ES-I3 (cell line): ENCODE results near the gene CYP2A6.
A peak's percentile ranks its signal among the peaks of the same experiment; 100 is the strongest.
"Not testable (repeated sequence)": the region's sequence is repeated elsewhere in the genome, so short reads cannot be mapped to it uniquely, and the experiment has no call there.

ENCODE experiments used
- H3K36me3 ChIP-seq: 2 replicates; pipeline ENCODE4 v1.6.1; 2013; ENCODE audit warnings: mild to moderate bottlenecking, low read length, control low read depth, moderate library complexity; ENCODE audit not compliant: insufficient read depth
- H3K4me1 ChIP-seq: 2 replicates; pipeline ENCODE4 v1.6.1; 2013; ENCODE audit warnings: mild to moderate bottlenecking, control low read depth, low read length; ENCODE audit not compliant: insufficient read depth
- H3K9ac ChIP-seq: 2 replicates; pipeline ENCODE4 v1.6.1; 2013; ENCODE audit warnings: low read depth, mild to moderate bottlenecking, low read length, moderate library complexity
- H3K9me3 ChIP-seq: 2 replicates; pipeline ENCODE4 v1.6.1; 2013; ENCODE audit warnings: mild to moderate bottlenecking, low read length, moderate library complexity; ENCODE audit not compliant: control insufficient read depth, insufficient read depth

Gene CYP2A6

DNA sequence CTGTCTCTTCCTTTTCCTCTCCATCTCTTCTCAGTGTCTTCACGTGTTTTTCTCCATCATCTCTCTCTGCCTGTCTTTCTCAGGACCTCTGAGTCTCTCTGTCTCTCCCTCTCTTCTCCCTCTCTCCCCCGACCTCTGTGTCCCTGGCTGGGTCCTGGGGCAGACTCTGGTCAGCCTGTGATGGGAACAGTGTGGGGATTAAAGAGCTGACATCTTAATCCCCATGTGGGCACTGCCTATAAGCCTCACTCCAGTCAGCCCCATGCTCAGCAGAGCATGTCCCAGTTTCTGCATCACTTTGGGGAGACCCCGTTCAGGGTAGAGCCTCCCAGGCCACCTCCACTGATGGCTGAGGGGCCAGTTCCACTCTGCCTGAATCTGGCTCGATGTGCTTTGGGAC lies 35.0 kb downstream of the CYP2A6 start:
- no peaks in the 10 kb centered on the region for H3K36me3 ChIP-seq

DNA sequence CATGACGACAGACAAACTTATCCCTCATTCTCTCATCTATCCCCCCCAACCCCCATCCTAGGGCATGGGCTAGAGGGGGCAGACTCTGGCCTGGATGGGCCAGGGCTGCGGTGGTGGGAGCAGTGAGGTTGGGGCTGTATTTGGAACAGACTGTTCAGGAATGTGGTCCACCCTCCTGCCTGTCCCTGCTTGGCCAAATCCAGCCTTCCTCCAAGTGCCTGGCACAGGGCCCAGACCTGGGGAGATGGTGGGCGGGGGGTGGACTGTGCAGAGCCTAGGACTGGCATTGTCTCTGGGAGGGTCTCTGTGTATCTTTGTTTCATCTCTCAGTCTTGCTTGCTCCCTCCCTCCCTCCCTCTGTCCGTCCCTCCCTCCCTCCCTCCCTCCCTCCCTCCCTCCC lies 37.1 kb downstream of the CYP2A6 start:
- Histone ChIP-seq H3K36me3 (no peaks in the 10 kb centered on the region), H3K4me1 (peaks cover 20% of the 10 kb centered on the region), H3K9me3 (no peaks in the 10 kb centered on the region), H3K9ac (no peak overlapping the region)

More for the DNA sequence above, 35.0 kb downstream of the CYP2A6 start:
- Histone ChIP-seq H3K9me3 (no peaks in the 10 kb centered on the region), H3K9ac (no peak overlapping the region), H3K4me1 (peaks cover 16% of the 10 kb centered on the region)

DNA sequence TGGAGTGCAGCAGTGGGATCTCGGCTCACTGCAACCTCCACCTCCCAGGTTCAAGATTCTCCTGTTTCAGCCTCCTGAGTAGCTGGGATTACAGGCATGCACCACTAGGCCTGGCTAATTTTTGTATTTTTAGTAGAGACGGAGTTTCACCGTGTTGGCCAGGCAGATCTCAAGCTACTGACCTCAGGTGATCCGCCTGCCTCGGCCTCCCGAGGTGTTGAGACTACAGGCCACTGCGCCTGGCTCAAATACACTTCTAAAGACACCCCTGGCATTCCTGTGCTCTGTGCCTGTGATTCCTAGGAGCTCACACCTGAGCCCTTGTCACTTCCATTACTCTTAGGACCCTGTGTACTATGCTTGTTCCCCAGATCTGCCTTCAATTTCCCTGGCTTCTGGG lies 37.7 kb downstream of the CYP2A6 start:
- H3K9me3 ChIP-seq, H3K9ac ChIP-seq, H3K36me3 ChIP-seq: not testable (repeated sequence)
- peaks cover 20% of the 10 kb centered on the region for H3K4me1 ChIP-seq

DNA sequence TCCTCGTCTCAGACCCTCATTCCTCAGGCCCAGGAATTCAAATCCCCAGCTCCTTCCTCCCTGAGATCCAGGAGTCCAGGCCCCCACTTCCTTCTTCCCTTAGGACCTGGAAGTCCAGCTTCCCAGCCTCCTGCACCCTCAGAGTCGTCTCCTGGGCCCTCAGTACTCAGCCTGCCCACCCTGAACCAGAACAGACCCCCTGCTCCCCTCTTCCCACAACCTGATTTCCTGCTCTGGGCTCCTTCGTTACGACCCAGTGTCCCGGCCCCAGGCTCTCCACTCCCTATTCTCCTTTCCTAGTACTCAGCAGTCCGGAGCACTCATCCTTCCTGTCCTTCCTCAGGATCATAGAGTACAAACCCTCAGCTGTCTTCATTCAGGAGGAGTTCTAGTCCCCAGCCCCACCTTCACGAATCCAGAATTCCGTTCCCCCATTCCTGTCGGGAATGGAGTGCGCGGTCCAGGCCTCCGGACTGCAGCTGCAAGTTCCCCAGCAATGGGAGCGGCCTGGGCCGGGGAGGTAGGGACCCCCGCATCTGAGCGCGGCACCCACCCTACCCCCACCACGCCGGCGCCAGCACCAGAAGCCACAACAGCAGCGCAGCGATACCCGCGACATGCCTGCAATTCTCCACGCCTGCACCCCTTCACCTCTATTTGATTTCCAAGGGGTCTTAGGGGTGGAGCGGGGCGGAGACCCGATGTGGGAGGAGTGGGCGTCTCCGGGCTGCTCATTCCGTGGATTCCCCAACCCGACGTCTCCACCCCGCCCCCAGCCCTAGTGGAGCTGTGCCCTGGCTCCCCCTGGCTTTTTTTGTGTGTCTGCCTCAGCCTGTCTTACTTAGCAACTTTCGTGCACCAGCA lies 38.5 kb downstream of the CYP2A6 start:
- peak overlapping the region; percentile 63; the same call in 1 of the 2 replicates for H3K9ac ChIP-seq

DNA sequence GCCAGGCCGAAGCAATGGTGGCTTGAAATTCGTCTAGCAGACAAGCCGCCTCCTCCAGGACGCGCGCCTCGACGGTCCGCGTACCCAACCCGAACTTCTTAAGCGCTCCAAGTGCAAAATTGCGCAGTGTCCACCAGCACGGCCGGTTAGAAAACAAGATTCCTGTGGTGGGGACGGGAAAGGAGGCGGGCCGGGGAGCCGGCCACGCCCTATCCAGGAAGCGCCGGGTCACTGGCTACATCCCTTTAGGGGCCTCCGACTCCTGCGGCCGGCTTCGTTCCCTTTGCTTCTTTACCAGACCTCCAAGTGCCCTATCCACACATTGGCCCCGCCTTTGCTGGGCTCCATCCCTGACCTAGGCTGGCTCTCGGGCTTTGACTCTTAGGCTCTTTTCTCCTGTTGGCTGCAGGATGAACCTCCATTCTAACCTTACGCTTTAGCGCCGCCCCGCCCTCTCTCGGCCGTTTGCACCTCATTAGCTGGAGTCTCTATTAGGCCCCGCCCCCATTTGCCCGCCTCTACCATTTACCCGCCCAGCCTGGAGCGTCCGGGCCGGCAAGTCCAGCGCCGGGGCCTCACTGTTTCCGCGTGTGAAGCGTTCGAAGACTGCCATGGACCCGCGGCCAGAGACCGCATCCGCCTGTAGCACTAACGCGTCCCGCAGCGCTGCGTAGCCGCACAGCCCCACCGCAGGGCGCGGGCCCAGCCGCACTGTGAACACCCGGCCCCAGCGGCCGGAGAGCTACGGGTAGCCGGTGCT lies 39.4 kb downstream of the CYP2A6 start:
- Histone ChIP-seq H3K4me1 (peaks cover 28% of the 10 kb centered on the region), H3K9ac (peak overlapping the region; percentile 63)
- not testable (repeated sequence) for H3K36me3 ChIP-seq, H3K9me3 ChIP-seq

More for the DNA sequence above, 38.5 kb downstream of the CYP2A6 start:
- Histone ChIP-seq H3K9me3 (no peaks in the 10 kb centered on the region), H3K36me3 (no peaks in the 10 kb centered on the region), H3K4me1 (peaks cover 26% of the 10 kb centered on the region)

DNA sequence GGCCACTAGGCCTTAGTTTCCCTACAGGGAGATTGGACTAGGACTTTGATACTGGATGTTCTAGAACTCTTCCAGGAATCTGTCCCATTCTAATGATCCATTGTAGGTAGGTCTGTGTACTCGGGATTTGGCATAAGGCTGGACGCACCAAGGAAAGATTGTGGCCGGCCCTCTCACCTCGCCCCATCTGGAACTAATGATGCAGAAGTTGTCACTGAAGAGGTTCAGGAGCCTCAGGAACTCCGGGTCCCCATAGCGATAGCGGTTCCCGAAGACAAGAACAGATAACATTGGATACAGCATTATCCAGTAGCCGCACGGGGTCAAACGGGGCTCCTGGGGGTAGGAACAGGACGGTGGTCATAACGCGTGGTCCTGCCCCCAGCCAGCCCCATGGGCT lies 40.1 kb downstream of the CYP2A6 start:
- Histone ChIP-seq H3K9me3 (no peaks in the 10 kb centered on the region), H3K9ac (peak overlapping the region; percentile 63; the same call in 1 of the 2 replicates), H3K4me1 (peaks cover 32% of the 10 kb centered on the region), H3K36me3 (no peaks in the 10 kb centered on the region)

GRCh38 chr19:40809358-40810086 lies 40.7 kb downstream of the CYP2A6 start:
- Histone ChIP-seq H3K36me3 (no peaks in the 10 kb centered on the region), H3K4me1 (peaks cover 32% of the 10 kb centered on the region), H3K9ac (0 out of 2 replicates have a peak overlapping the region, but pooled peaks have one; percentile 63), H3K9me3 (no peaks in the 10 kb centered on the region)

DNA sequence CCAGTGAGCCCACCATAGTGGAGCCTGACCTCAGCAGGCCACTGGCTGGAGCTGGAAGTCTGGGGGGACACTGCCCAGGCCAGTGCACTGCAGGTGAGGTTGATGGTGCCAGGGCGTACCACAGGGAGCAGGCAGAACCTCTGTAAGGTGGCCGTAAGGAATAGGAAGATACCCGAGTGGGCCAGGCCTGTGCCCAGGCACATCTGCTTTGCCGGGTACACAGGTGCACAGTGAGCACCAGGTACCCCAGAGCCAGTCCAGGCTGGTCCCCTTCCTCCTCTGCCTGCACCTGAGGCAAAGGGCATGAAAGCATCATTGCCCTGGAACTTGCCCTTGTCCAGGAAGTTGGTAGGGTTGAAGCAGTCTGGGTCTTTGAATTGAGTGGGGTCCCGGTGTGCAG lies 41.8 kb downstream of the CYP2A6 start:
- no peaks in the 10 kb centered on the region for H3K9me3 ChIP-seq
- no peaks in the 10 kb centered on the region for H3K36me3 ChIP-seq
- H3K4me1 ChIP-seq: peaks cover 34% of the 10 kb centered on the region
- no peak overlapping the region for H3K9ac ChIP-seq

DNA sequence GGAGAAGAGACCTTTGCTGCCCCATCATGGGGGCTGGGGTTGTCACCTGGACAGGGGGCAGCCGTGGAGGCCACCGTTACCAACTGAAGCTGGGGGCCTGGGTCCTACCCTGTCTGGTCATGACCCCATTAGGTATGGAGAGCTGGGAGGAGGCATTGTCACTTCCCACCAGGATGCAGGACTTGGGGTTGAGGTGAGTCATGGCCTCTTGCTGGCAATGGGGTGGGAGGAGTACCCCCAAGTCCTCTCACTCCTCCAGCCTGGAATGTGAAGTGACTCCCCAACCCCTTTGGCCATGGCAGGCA lies 42.3 kb downstream of the CYP2A6 start:
- no peak overlapping the region for H3K9ac ChIP-seq
- no peaks in the 10 kb centered on the region for H3K9me3 ChIP-seq
- no peaks in the 10 kb centered on the region for H3K36me3 ChIP-seq
- peaks cover 37% of the 10 kb centered on the region for H3K4me1 ChIP-seq

GRCh38 chr19:40807147-40808020 lies 42.9 kb downstream of the CYP2A6 start:
- H3K9me3 ChIP-seq: no peaks in the 10 kb centered on the region
- peaks cover 37% of the 10 kb centered on the region for H3K4me1 ChIP-seq
- no peak overlapping the region for H3K9ac ChIP-seq
- H3K36me3 ChIP-seq: no peaks in the 10 kb centered on the region

GRCh38 chr19:40806423-40807146 lies 43.7 kb downstream of the CYP2A6 start:
- H3K36me3 ChIP-seq: no peaks in the 10 kb centered on the region
- H3K9ac ChIP-seq: peak overlapping the region; percentile 11; the same call in 1 of the 2 replicates
- H3K9me3 ChIP-seq: no peaks in the 10 kb centered on the region
- peaks cover 35% of the 10 kb centered on the region for H3K4me1 ChIP-seq

DNA sequence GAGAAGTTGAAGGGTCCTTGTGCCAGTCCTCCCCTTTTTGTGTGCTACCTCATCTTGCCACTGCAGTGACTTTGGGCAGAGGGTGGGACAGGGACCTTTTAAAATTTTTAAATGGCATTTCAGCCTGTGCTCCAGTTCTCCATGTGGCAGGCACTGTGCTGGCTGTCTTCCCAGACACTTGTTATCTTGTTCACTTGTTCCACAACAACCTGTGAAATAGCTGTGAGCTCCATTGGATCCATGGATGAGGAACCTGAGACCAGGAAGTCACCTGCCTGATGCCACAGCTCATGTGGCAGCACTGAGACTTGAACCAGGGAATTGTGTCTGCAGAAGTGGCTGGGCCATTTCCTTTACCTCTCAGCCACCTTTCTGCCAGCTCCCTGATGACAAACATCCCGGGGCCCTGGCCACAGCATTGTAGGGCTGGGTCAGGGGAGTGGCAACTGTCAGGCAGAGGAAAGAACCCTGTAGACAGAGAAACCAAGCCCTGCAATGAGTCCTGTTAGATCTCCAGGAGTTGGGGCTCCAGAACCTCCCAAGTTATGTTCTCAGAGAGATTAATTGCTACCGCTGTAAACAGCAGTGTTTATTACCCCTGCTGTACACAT lies 44.9 kb downstream of the CYP2A6 start:
- peaks cover 35% of the 10 kb centered on the region for H3K4me1 ChIP-seq
- H3K9me3 ChIP-seq: no peaks in the 10 kb centered on the region
- no peak overlapping the region for H3K9ac ChIP-seq
- H3K36me3 ChIP-seq: no peaks in the 10 kb centered on the region; the same call in 1 of the 2 replicates

DNA sequence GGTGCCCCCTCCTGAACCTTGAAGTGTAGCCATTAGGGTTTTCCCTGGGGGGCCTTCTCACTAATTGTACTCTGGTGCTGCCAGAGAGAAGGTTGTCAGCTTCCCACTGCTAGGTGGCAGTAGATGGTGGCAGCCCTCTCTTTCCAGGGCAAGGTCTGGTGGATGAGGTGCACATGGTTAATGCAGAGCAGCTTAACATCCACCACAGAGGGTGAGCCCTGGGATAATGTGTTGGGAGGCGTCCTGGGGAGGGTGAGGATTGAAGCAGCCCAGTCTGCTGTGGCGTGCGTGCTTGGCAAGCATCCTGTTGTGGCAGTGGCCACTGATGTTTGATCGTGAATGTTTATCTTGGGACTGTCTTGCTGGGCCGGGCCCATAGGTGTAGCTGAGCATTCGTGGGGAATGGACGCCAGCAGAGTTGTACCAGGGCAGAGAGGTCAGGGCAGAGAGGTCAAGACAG lies 45.4 kb downstream of the CYP2A6 start:
- Histone ChIP-seq H3K9me3 (no peaks in the 10 kb centered on the region), H3K4me1 (peaks cover 32% of the 10 kb centered on the region), H3K36me3 (no peaks in the 10 kb centered on the region; the same call in 1 of the 2 replicates), H3K9ac (no peak overlapping the region)
